HepG2 (cell line): Measurements from ENCODE around the gene STBD1. TPM values are rescaled to one million over a fixed set of nuclear protein-coding genes. Genes with fewer than 3 reads are reported as not detected.

ENCODE experiments used
- CBX1 ChIP-seq: IDR thresholded peaks from one replicate; pipeline ENCODE4 v1.6.1; 2016; ENCODE audit warnings: antibody characterized with exemption, low read depth
- CHD4 ChIP-seq: fragments of 200-600 bp; sonication (generic); IDR thresholded peaks from 2 replicates; pipeline ENCODE4 v1.7.0; 2017; ENCODE audit warnings: mild to moderate bottlenecking, low read length, borderline replicate concordance
- GLI4 ChIP-seq: sonication (generic); formaldehyde crosslinking; IDR thresholded peaks from 2 replicates; pipeline ENCODE4 v1.5.1; 2020; ENCODE audit warnings: missing genetic modification reagents, mild to moderate bottlenecking, moderate library complexity, borderline replicate concordance
- MEIS2 ChIP-seq: sonication (generic); formaldehyde crosslinking; IDR thresholded peaks from 2 replicates; pipeline ENCODE4 v1.9.0; 2021; ENCODE audit warnings: mild to moderate bottlenecking, missing genetic modification reagents
- NCOA1 ChIP-seq: sonication (generic); formaldehyde crosslinking; IDR thresholded peaks from 2 replicates; pipeline ENCODE4 v1.9.0; 2021; ENCODE audit warnings: missing genetic modification reagents
- NFKBIZ ChIP-seq: IDR thresholded peaks from 2 replicates; pipeline ENCODE4 v1.6.1; 2018; ENCODE audit warnings: missing genetic modification reagents, missing compliant biosample characterization
- ONECUT2 ChIP-seq: sonication (generic); formaldehyde crosslinking; IDR thresholded peaks from 2 replicates; pipeline ENCODE4 v1.4.0; 2020; ENCODE audit warnings: missing genetic modification reagents
- POLR2AphosphoS2 ChIP-seq: IDR thresholded peaks from 2 replicates; pipeline ENCODE4 v1.6.1; 2011; ENCODE audit warnings: low read depth, low read length, improper control_type of control experiment
- RBAK ChIP-seq: sonication (generic); formaldehyde crosslinking; IDR thresholded peaks from 2 replicates; pipeline ENCODE4 v1.5.1; 2020; ENCODE audit warnings: mild to moderate bottlenecking, missing genetic modification reagents
- ZFP1 ChIP-seq: IDR thresholded peaks from 2 replicates; pipeline ENCODE4 v1.6.1; 2016
- ZNF253 ChIP-seq: sonication (generic); formaldehyde crosslinking; IDR thresholded peaks from 2 replicates; pipeline ENCODE4 v1.8.0; 2022; ENCODE audit warnings: mild to moderate bottlenecking, missing genetic modification reagents, borderline replicate concordance
- ZNF510 ChIP-seq: sonication (generic); formaldehyde crosslinking; IDR thresholded peaks from 2 replicates; pipeline ENCODE4 v1.4.0; 2020; ENCODE audit warnings: low read depth, mild to moderate bottlenecking, missing genetic modification reagents
- ZNF83 ChIP-seq: sonication (generic); formaldehyde crosslinking; IDR thresholded peaks from 2 replicates; pipeline ENCODE4 v1.4.0; 2020; ENCODE audit warnings: missing genetic modification reagents, mild to moderate bottlenecking, borderline replicate concordance
- polyA plus RNA-seq, 8 experiments: library from polyadenylated mRNA; depleted of rRNA in 3 of 8; stranded (reverse) in 7 of 8; unstranded in 1 of 8; fragments of >200 nt; fragmentation: Illumina TruSeq in 4 of 8; extraction: Trizol in 4 of 8; gene quantifications; 2 replicates each; pipeline versions ENCODE4 v1.2.1 to v1.2.3, GENCODE V29; 2011 to 2016; ENCODE audit warnings: low read depth in 4 of 8, missing spikeins in 1 of 8, mixed read lengths in 1 of 8; ENCODE audit not compliant: insufficient read depth in 1 of 8
- total RNA-seq, 5 experiments: library from RNA; depleted of rRNA; stranded (reverse); fragments of >200 nt; fragmentation: Illumina TruSeq; extraction: Trizol; gene quantifications; 2 replicates each; pipeline ENCODE4 v1.2.3, GENCODE V29; 2016; ENCODE audit warnings: low read depth in 1 of 5
- TF ChIP-seq, protein P1 (sequence below), 2 experiments: sonication (generic) in 1 of 2; formaldehyde crosslinking in 1 of 2; IDR thresholded peaks; 2 replicates each; pipeline versions ENCODE4 v1.5.1 to v1.6.1; 2011 to 2020; ENCODE audit warnings: borderline replicate concordance in 1 of 2, low read depth in 1 of 2, low read length in 1 of 2, mild to moderate bottlenecking in 1 of 2, missing genetic modification reagents in 1 of 2, moderate library complexity in 1 of 2
- TF ChIP-seq, protein P2 (sequence below): sonication (generic); formaldehyde crosslinking; IDR thresholded peaks from 2 replicates; pipeline ENCODE4 v1.5.1; 2020; ENCODE audit warnings: mild to moderate bottlenecking, moderate library complexity, missing genetic modification reagents
- TF ChIP-seq, protein P3 (sequence below), 2 experiments: sonication (generic) in 1 of 2; formaldehyde crosslinking in 1 of 2; IDR thresholded peaks; 2 replicates each; pipeline versions ENCODE4 v1.4.0 to v1.6.1; 2016 to 2020; ENCODE audit warnings: borderline replicate concordance in 1 of 2, low read depth in 1 of 2, mild to moderate bottlenecking in 1 of 2, missing genetic modification reagents in 1 of 2
- TF ChIP-seq, protein P4 (sequence below): IDR thresholded peaks from 2 replicates; pipeline ENCODE4 v1.4.0; 2020; ENCODE audit warnings: mild to moderate bottlenecking, missing genetic modification reagents

Gene STBD1
- total and polyA plus RNA-seq, 2 of the 13 experiments (the other 11 are each of a cell fraction or from before 2014, with no cell fraction given), result 2.8 to 4.3 TPM

DNA sequence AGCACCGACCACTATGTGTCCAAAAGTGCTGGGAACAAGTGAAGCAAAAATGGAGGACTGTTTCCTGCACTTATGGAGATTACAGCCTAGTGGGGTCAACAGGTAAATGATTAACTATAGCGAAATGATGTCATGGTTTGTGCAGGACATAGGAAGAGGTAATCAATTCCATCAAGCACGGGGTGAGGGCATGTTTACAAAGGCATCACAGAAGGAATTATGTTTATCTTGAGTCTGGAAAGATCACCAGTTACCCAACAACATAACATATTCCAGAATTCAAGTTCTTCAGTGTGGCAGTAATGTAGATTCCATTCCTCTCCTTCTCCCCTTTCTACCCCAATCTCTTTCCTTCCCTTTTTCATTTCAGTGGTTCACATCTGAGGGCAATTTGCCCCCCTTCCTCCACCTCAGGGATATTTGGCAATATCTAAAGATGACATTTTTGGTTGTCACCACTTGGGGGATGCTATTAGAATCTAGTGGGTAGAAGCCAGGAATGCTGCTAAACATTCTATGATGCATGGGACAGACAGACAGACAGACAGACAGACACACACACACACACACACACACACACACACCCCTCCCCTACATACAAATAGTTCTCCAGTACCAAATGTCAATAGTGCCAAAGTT lies 30.9 kb upstream of the STBD1 start (continued):
- 0 out of 2 replicates have a peak, but pooled peaks have one; percentile 38 for TF ChIP-seq NFKBIZ
- no peak for TF ChIP-seq POLR2AphosphoS2
- no peak for TF ChIP-seq MEIS2 (CRISPR knock-in tag)
- TF ChIP-seq NCOA1 (CRISPR knock-in tag), result no peak
- no peak for TF ChIP-seq GLI4 (CRISPR knock-in tag)
- no peak for TF ChIP-seq CHD4
- TF ChIP-seq, protein P1, sequence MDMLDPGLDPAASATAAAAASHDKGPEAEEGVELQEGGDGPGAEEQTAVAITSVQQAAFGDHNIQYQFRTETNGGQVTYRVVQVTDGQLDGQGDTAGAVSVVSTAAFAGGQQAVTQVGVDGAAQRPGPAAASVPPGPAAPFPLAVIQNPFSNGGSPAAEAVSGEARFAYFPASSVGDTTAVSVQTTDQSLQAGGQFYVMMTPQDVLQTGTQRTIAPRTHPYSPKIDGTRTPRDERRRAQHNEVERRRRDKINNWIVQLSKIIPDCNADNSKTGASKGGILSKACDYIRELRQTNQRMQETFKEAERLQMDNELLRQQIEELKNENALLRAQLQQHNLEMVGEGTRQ (IDR thresholded peaks at IDR 0.05; ENCODE audit: low read depth, low read length), result no peak
- TF ChIP-seq, protein P1 (CRISPR knock-in tag; IDR thresholded peaks at IDR 0.05; ENCODE audit: borderline replicate concordance), result no peak
- no peak for TF ChIP-seq CBX1
- TF ChIP-seq, protein P2, sequence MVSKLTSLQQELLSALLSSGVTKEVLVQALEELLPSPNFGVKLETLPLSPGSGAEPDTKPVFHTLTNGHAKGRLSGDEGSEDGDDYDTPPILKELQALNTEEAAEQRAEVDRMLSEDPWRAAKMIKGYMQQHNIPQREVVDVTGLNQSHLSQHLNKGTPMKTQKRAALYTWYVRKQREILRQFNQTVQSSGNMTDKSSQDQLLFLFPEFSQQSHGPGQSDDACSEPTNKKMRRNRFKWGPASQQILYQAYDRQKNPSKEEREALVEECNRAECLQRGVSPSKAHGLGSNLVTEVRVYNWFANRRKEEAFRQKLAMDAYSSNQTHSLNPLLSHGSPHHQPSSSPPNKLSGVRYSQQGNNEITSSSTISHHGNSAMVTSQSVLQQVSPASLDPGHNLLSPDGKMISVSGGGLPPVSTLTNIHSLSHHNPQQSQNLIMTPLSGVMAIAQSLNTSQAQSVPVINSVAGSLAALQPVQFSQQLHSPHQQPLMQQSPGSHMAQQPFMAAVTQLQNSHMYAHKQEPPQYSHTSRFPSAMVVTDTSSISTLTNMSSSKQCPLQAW (CRISPR knock-in tag), result peak; percentile 87
- TF ChIP-seq, protein P3, sequence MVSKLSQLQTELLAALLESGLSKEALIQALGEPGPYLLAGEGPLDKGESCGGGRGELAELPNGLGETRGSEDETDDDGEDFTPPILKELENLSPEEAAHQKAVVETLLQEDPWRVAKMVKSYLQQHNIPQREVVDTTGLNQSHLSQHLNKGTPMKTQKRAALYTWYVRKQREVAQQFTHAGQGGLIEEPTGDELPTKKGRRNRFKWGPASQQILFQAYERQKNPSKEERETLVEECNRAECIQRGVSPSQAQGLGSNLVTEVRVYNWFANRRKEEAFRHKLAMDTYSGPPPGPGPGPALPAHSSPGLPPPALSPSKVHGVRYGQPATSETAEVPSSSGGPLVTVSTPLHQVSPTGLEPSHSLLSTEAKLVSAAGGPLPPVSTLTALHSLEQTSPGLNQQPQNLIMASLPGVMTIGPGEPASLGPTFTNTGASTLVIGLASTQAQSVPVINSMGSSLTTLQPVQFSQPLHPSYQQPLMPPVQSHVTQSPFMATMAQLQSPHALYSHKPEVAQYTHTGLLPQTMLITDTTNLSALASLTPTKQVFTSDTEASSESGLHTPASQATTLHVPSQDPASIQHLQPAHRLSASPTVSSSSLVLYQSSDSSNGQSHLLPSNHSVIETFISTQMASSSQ (IDR thresholded peaks at IDR 0.05; ENCODE audit: low read depth), result peak; percentile 92
- TF ChIP-seq, protein P3 (CRISPR knock-in tag; IDR thresholded peaks at IDR 0.05; ENCODE audit: borderline replicate concordance), result peak; percentile 81; the same call in 1 of the 2 replicates
- no peak for TF ChIP-seq RBAK
- 0 out of 2 replicates have a peak, but pooled peaks have one; percentile 34 for TF ChIP-seq ONECUT2 (CRISPR knock-in tag)
- TF ChIP-seq ZNF253 (CRISPR knock-in tag), result no peak
- no peak for TF ChIP-seq ZFP1 (CRISPR knock-in tag)
- no peak for TF ChIP-seq ZNF83
- TF ChIP-seq ZNF510 (CRISPR knock-in tag), result no peak
- TF ChIP-seq, protein P4, sequence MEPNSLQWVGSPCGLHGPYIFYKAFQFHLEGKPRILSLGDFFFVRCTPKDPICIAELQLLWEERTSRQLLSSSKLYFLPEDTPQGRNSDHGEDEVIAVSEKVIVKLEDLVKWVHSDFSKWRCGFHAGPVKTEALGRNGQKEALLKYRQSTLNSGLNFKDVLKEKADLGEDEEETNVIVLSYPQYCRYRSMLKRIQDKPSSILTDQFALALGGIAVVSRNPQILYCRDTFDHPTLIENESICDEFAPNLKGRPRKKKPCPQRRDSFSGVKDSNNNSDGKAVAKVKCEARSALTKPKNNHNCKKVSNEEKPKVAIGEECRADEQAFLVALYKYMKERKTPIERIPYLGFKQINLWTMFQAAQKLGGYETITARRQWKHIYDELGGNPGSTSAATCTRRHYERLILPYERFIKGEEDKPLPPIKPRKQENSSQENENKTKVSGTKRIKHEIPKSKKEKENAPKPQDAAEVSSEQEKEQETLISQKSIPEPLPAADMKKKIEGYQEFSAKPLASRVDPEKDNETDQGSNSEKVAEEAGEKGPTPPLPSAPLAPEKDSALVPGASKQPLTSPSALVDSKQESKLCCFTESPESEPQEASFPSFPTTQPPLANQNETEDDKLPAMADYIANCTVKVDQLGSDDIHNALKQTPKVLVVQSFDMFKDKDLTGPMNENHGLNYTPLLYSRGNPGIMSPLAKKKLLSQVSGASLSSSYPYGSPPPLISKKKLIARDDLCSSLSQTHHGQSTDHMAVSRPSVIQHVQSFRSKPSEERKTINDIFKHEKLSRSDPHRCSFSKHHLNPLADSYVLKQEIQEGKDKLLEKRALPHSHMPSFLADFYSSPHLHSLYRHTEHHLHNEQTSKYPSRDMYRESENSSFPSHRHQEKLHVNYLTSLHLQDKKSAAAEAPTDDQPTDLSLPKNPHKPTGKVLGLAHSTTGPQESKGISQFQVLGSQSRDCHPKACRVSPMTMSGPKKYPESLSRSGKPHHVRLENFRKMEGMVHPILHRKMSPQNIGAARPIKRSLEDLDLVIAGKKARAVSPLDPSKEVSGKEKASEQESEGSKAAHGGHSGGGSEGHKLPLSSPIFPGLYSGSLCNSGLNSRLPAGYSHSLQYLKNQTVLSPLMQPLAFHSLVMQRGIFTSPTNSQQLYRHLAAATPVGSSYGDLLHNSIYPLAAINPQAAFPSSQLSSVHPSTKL (CRISPR knock-in tag), result peak; percentile 91
